Panc1 (cell line): ENCODE results near the gene MAPK8. TPM values are rescaled to one million over a fixed set of nuclear protein-coding genes. Genes with fewer than 3 reads are reported as not detected.

Experiments used
- ATAC-seq: fragments of 200-7000 bp; cut with Tn5 transposase; 2 replicates; pipeline ENCODE4 v1.9.1; 2020; ENCODE audit warnings: mild to moderate bottlenecking, moderate library complexity
- BruUV-seq: library from RNA; stranded (reverse); fragments of 400-500 nt; replicated peaks from 2 replicates; lab custom pipeline; 2021; lab: Mats Ljungman, UMichigan
- CTCF ChIA-PET: fragments of 300-600 bp; sonication (Branson Sonifier 250); formaldehyde crosslinking; loops from one replicate; lab custom pipeline; 2022; ENCODE audit warnings: antibody characterized with exemption; lab: Charles Lee
- POLR2A ChIA-PET: fragments of 300-600 bp; sonication (Branson Sonifier 250); formaldehyde crosslinking; loops from one replicate; lab custom pipeline; 2022; ENCODE audit warnings: antibody characterized with exemption; lab: Charles Lee
- DNase-seq: peaks from one replicate; pipeline ENCODE4 v3.0.0-alpha.2; 2010; ENCODE audit warnings: low read depth, low spot score
- H3K27ac ChIP-seq: 2 replicates; pipeline ENCODE4 v1.5.1; 2011; ENCODE audit warnings: mild to moderate bottlenecking, low read length, inconsistent platforms
- H3K27me3 ChIP-seq: fragments of 200-500 bp; sonication (Bioruptor generic); 2 replicates; pipeline ENCODE4 v1.6.0; 2014; ENCODE audit warnings: low read length, inconsistent platforms; ENCODE audit not compliant: control insufficient read depth, insufficient read depth
- H3K36me3 ChIP-seq: fragments of 200-500 bp; sonication (Bioruptor generic); 2 replicates; pipeline ENCODE4 v1.5.1; 2014; ENCODE audit warnings: inconsistent platforms, mild to moderate bottlenecking, low read length, moderate library complexity; ENCODE audit not compliant: control insufficient read depth, insufficient read depth
- H3K4me1 ChIP-seq: 2 replicates; pipeline ENCODE4 v1.5.1; 2011; ENCODE audit warnings: inconsistent platforms, mild to moderate bottlenecking, low read length, moderate library complexity; ENCODE audit not compliant: control insufficient read depth, insufficient read depth
- H3K4me3 ChIP-seq, 2 experiments: 2 replicates each; pipeline ENCODE4 v1.5.1; 2011 to 2012; ENCODE audit warnings: low read depth in 2 of 2, low read length in 2 of 2, mild to moderate bottlenecking in 2 of 2, inconsistent platforms in 1 of 2, moderate library complexity in 1 of 2
- H3K9me3 ChIP-seq: fragments of 200-500 bp; sonication (Bioruptor generic); 2 replicates; pipeline ENCODE4 v1.5.1; 2014; ENCODE audit warnings: low read depth, mild to moderate bottlenecking, inconsistent platforms, low read length, moderate library complexity; ENCODE audit not compliant: control insufficient read depth, insufficient read depth
- CTCF ChIP-seq: fragments of 450-650 bp; IDR thresholded peaks from 2 replicates; pipeline ENCODE4 v1.5.1; 2017; ENCODE audit warnings: mild to moderate bottlenecking
- POLR2AphosphoS5 ChIP-seq: IDR thresholded peaks from 2 replicates; pipeline ENCODE4 v1.6.1; 2012; ENCODE audit warnings: mild to moderate bottlenecking, low read depth, low read length, moderate library complexity
- SIN3A ChIP-seq: IDR thresholded peaks from 2 replicates; pipeline ENCODE4 v1.6.1; 2012; ENCODE audit warnings: low read depth, mild to moderate bottlenecking, low read length, moderate library complexity, borderline replicate concordance; ENCODE audit not compliant: insufficient read depth
- TCF7L2 ChIP-seq: IDR thresholded peaks from 2 replicates; pipeline ENCODE4 v1.6.1; 2011; ENCODE audit warnings: mild to moderate bottlenecking, low read depth, low read length, inconsistent platforms
- in situ Hi-C: cut with HindIII; loops from 2 replicates; pipeline ENCODE4 v1.10.0; 2016; ENCODE audit warnings: low sequenced_read_pairs, low pct_unique_long_range_greater_than_20kb
- intact Hi-C: fragments of 100-400 bp; cut with micrococcal nuclease; formaldehyde crosslinking; loops from one replicate; pipeline ENCODE4 v1.10.0; 2022; ENCODE audit not compliant: unreplicated experiment
- total RNA-seq: library from RNA; stranded (reverse); gene quantifications from one replicate; pipeline ENCODE4 v1.2.1, GENCODE V29; 2021; ENCODE audit not compliant: unreplicated experiment
- TF ChIP-seq, protein P1 (sequence below), 2 experiments: IDR thresholded peaks; 2 replicates each; pipeline ENCODE4 v1.6.1; 2011 to 2012; ENCODE audit warnings: low read depth in 2 of 2, control low read depth in 1 of 2, low read length in 1 of 2, mild to moderate bottlenecking in 1 of 2, moderate library complexity in 1 of 2; ENCODE audit not compliant: insufficient read depth in 1 of 2

Gene MAPK8
- total RNA-seq, 1 experiment from 2014 or later: 66.6 TPM

GRCh38 chr10:48442809-48443177, 136.3 kb downstream of the MAPK8 start:
- no TSS peak for BruUV-seq
- ATAC-seq: no peak
- CTCF ChIA-PET: no interaction called here
- TF ChIP-seq TCF7L2 (no peak), CTCF (no peak), SIN3A (no peak), POLR2AphosphoS5 (no peak)
- TF ChIP-seq, protein P1, sequence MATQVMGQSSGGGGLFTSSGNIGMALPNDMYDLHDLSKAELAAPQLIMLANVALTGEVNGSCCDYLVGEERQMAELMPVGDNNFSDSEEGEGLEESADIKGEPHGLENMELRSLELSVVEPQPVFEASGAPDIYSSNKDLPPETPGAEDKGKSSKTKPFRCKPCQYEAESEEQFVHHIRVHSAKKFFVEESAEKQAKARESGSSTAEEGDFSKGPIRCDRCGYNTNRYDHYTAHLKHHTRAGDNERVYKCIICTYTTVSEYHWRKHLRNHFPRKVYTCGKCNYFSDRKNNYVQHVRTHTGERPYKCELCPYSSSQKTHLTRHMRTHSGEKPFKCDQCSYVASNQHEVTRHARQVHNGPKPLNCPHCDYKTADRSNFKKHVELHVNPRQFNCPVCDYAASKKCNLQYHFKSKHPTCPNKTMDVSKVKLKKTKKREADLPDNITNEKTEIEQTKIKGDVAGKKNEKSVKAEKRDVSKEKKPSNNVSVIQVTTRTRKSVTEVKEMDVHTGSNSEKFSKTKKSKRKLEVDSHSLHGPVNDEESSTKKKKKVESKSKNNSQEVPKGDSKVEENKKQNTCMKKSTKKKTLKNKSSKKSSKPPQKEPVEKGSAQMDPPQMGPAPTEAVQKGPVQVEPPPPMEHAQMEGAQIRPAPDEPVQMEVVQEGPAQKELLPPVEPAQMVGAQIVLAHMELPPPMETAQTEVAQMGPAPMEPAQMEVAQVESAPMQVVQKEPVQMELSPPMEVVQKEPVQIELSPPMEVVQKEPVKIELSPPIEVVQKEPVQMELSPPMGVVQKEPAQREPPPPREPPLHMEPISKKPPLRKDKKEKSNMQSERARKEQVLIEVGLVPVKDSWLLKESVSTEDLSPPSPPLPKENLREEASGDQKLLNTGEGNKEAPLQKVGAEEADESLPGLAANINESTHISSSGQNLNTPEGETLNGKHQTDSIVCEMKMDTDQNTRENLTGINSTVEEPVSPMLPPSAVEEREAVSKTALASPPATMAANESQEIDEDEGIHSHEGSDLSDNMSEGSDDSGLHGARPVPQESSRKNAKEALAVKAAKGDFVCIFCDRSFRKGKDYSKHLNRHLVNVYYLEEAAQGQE (IDR thresholded peaks at IDR 0.05; ENCODE audit: insufficient read depth in 1 of 2, low read depth in 2 of 2, low read length in 1 of 2): no peak
- H3K4me1 ChIP-seq: no peaks in the 10 kb centered on the region
- H3K27ac ChIP-seq: no peak overlapping the region
- no peak overlapping the region for H3K4me3 ChIP-seq
- no peaks in the 10 kb centered on the region for H3K36me3 ChIP-seq
- POLR2A ChIA-PET: no interaction called here
- in situ Hi-C loops: no loop called here
- no peak for DNase-seq
- H3K9me3 ChIP-seq: no peaks in the 10 kb centered on the region
- H3K27me3 ChIP-seq: no peaks in the 10 kb centered on the region
- intact Hi-C loops: loop anchor here (10.0 kb wide), 1 partner anchor 62 kb away; no protein-coding TSS in a partner anchor

DNA sequence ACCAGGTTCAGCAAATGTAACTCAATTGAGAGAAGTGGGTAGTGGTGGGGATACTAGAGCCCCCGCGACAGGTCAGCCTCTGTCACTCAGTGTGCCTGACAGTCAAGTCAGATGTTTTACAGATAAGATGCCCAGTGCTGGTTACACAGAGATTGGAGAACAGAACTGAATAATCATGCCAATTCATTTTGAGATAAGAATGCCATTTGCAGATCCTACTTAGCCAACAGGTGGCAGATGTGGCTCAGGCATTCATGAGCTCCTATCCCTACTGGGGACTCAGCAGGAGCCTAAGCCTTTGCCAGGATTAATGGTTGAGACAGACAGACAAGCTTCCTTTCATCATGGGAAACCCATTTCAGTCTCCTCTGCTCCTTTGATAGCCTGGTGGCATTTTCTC, 137.8 kb downstream of the MAPK8 start:
- ChIA-PET POLR2A (interaction anchor here (0.6 kb wide), 1 partner anchor 245 kb away, joined by 7 read pairs; no protein-coding TSS in a partner anchor), CTCF (interaction anchor here (0.9 to 1.1 kb wide), 3 partner anchors 81 to 214 kb away, joined by 3 to 4 read pairs (median 3); no protein-coding TSS in a partner anchor)
- Histone ChIP-seq H3K4me3 (no peak overlapping the region), H3K27me3 (no peaks in the 10 kb centered on the region), H3K4me1 (no peaks in the 10 kb centered on the region), H3K9me3 (no peaks in the 10 kb centered on the region), H3K36me3 (no peaks in the 10 kb centered on the region), H3K27ac (no peak overlapping the region)
- intact Hi-C loops: loop anchor here (10.0 kb wide), 1 partner anchor 61 kb away; no protein-coding TSS in a partner anchor
- in situ Hi-C loops: no loop called here
- no TSS peak for BruUV-seq
- TF ChIP-seq POLR2AphosphoS5 (no peak), SIN3A (no peak), TCF7L2 (no peak), CTCF (no peak; the same call in 1 of the 2 replicates)
- TF ChIP-seq, protein P1 (IDR thresholded peaks at IDR 0.05; ENCODE audit: insufficient read depth in 1 of 2, low read depth in 2 of 2, low read length in 1 of 2): no peak
- DNase-seq (no peak), ATAC-seq (peak; percentile 57; the same call in 1 of the 2 replicates)
